HL-60/S4 treated with phorbol 12-myristate 13-acetate at 8.2 ng/mL for 4 days and 3 days (cell line): ENCODE data around the gene PRKG1.

Experiments used
- in situ Hi-C: fragments of 300-500 bp; cut with MboI; formaldehyde crosslinking; loops from 2 replicates; pipeline ENCODE4 v1.15.0; 2022; ENCODE audit warnings: low sequenced_read_pairs

Gene PRKG1

GRCh38 chr10:51894771-51895578, 820.7 kb downstream of the PRKG1 start:
- in situ Hi-C loops, result no loop called here

- in situ Hi-C loops, result no loop called here
Measured at GRCh38 chr10:51896849-51897248, 822.6 kb downstream of the PRKG1 start.

DNA sequence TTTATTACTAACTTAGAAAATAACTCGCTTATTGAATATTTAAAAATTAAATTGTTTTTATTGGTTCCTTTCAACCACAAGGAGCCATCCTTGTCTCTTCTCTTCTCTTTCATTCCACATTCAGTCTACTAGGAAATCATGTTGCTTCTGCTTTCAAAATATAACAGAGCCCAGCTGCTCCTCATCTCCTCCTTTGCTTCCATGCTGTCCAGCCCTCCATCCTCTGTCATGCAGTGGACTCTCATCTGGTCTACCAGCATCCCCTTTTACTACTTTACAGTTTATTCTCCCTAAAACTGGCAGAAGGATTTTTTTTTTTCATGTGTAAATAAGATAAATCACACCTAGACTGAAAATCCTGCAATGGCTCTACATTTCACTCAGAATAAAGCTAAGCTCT, 823.3 kb downstream of the PRKG1 start:
- in situ Hi-C loops, result no loop called here

DNA sequence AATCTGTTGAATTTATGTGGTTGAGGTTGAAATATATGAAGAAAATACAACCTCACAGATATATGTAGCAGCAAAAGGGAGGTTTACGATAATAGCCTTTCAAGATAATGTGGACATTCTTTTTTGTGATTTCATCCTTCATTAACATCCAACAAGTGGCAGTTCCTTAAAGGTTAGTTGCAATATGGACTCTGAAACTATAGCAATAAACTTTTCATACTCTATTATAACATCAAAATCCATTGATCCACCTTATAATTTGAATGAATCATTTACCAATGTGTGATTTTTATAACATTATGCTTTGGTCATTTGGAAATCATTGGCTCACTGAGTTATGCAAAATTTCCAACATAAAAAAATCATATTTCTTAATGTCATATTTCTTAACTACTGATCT, 825.9 kb downstream of the PRKG1 start:
- in situ Hi-C loops, result no loop called here

- in situ Hi-C loops, result no loop called here
Measured at GRCh38 chr10:51903675-51904074, 829.4 kb downstream of the PRKG1 start.

GRCh38 chr10:51905032-51905431, 830.7 kb downstream of the PRKG1 start:
- in situ Hi-C loops, result no loop called here

DNA sequence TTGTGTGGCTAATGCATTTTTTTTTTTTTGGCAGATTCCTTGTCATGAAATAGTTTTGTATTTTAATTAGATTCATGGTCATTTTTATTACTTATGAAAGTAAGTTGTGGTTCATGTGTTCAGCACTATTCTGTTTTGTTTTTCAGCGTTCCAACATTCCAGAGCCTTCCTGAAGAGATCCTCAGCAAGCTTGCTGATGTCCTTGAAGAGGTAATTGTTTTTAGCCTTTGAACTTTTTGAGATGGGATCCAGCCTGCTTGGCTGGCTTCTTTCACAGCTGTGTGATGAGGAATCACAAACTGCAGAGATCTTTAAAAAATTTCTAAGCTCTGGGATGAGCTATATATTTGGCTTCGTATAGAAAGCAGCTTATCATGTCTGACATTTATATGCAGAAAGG, 833.1 kb downstream of the PRKG1 start:
- in situ Hi-C loops, result no loop called here

DNA sequence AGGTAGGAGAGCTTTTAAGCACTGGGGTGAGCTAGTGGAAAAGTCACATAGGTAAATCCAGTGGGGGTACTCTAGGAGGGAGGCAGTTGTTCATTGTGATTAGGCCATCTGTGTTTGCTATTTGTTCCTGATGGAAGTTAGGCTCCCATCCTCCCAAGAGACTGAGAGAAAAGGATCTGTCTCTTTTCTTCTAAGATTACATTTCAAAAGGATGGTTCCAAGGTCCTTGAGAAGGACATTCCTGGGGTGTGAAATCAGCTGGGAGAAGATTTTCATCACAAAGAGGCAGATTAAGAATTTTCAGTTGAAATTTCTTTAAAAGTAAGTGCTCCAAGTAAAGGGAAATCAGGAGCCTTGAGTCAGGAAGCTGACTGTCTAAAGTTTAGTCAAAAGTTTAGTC, 835.9 kb downstream of the PRKG1 start:
- in situ Hi-C loops, result no loop called here

DNA sequence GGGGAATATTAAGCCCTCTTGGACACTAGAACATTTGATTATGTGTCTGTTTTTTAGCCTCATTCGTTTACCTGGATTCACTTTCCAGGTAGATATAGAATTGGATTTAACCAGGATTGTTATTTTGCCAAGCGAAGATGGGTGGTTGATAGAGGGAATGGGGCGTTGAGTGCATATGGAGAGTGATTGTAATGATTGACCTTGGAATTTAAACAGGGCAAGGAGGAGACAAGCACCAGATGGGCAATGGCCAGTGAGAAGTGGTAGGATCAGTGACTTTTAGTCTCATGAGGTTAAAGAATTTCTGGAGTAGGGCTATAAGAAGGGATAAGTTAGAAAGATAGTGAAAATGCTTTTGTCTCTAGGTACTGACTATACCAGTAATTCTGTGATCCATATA, 836.3 kb downstream of the PRKG1 start:
- in situ Hi-C loops, result no loop called here

GRCh38 chr10:51911723-51912122, 837.4 kb downstream of the PRKG1 start:
- in situ Hi-C loops, result no loop called here

- in situ Hi-C loops, result no loop called here
Measured at GRCh38 chr10:51915031-51915542, 840.8 kb downstream of the PRKG1 start.

DNA sequence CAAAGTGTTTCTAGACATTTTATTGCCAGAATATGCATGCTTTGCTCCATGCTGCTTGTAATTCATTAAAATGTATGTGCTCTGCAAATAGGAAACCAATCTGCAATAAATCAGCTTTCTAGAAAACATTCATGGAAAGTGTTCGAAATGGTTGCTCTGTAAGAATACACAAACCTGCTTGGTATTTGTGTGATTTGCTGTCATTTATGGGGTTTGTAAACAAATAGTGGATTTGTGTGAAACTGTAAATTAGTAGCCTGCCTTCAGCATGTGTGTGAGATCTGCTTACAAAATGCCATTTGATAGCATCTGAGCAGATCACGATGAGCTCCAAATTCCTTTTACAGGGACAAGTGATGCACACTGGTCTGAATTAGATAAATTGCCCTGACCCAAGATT, 844.2 kb downstream of the PRKG1 start:
- in situ Hi-C loops, result no loop called here

- in situ Hi-C loops, result no loop called here
Measured at GRCh38 chr10:51918884-51919325, 844.6 kb downstream of the PRKG1 start.

DNA sequence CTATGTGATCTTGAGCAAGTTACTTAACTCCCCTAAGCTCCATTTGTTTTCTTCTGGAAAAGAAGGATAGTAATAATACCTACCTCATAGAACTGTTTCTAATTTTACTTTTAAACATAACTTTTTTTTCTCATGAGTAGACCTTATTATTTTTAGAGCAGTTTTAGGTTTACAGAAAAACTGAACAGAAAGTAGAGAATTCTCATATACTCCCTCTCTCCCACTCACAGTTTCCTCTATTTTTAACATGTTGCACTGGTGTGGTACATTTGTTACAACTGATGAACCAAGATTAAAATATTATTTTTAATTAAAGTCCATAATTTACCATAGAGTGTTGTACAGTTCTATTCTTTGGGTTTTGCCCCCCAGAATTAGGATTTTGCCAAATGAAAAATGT, 846.4 kb downstream of the PRKG1 start:
- in situ Hi-C loops, result no loop called here

DNA sequence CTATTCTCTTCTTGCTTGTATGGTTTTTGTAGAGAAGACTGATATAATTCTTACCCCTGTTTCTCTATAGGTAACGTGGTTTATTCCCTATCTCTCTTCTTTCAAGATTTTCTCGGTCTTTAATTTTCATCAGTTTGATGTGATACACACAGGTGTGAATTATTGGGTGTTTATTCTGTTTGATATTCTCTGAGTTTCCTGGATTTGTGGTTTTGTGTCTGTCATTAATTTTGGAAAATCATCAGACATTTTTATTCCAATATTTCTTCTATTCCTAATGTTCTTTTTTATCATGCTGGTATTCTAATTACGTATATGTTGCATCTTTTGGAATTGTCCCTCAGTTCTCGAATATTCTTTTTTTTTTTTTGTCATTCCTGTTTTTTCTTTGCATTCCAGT, 850.1 kb downstream of the PRKG1 start:
- in situ Hi-C loops, result no loop called here

GRCh38 chr10:51926337-51926736, 852.0 kb downstream of the PRKG1 start:
- in situ Hi-C loops, result no loop called here

- in situ Hi-C loops, result no loop called here
Measured at GRCh38 chr10:51928162-51928561, 853.9 kb downstream of the PRKG1 start.

DNA sequence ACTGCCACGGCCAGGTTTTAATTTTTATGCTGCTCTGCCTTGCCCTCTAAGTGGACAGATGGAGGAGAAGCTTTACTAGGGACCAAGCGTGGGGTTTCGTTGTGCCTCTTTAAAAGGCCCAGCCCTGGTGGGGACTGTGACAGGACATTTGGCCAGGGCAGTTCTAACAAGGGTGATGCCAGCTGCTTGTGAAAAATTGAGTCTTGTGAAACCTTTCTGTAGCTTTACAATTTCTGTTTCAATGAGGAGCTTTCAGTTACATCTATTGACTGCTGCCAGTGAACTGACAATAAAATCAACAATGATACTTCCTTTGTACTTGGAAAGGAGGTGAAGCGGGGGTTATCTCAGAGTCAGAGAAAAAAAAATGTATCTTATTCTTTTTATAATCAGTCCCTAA, 858.2 kb downstream of the PRKG1 start:
- in situ Hi-C loops, result no loop called here

DNA sequence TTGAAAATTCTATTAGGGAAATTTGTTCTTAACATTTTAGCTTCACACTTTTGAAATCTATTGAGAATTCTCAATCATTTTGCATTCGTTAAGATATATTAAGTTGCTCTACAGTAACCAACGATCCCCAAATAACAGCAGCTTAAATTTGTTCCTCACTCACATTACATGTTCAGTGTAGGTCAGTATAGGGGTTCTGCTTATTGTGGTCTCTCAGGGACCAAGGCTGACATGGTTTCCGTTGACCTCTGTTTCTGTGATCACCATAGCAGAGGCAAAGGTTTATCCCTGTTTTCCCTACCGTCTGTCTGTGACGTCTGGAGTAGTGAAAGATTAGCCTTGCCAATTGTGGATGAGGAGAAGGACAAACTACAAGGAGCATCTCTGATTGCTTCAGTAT, 860.1 kb downstream of the PRKG1 start:
- in situ Hi-C loops, result no loop called here

- in situ Hi-C loops, result no loop called here
Measured at GRCh38 chr10:51935341-51935740, 861.1 kb downstream of the PRKG1 start.

GRCh38 chr10:51937308-51938140, 863.2 kb downstream of the PRKG1 start:
- in situ Hi-C loops, result no loop called here
